NCI-H146 treated with DMSO at 0.1 percent for 48 hours (cell line): ENCODE data around the gene SEZ6.

Experiments
- DNase-seq: peaks from one replicate; lab custom pipeline; 2025; ENCODE audit not compliant: unreplicated experiment; lab: John Stamatoyannopoulos, UW

Gene SEZ6

GRCh38 chr17:29005936-29006511 lies at the start of gene SEZ6:
Gene SEZ6, minus strand, starts transcription at chr17:29006033. Its CDS starts 164 bp downstream, at chr17:29005869.
- peak; percentile 52 for DNase-seq

GRCh38 chr17:29054835-29055234 lies 49.0 kb upstream of the SEZ6 start:
- no peak for DNase-seq

GRCh38 chr17:29051731-29052130 lies 45.9 kb upstream of the SEZ6 start:
- DNase-seq: no peak

- no peak for DNase-seq
Measured at GRCh38 chr17:29051194-29051593, 45.4 kb upstream of the SEZ6 start.

GRCh38 chr17:29050176-29050575 lies 44.3 kb upstream of the SEZ6 start:
- DNase-seq: no peak

- DNase-seq: no peak
Measured at GRCh38 chr17:29049541-29050145, 43.8 kb upstream of the SEZ6 start.

GRCh38 chr17:29048440-29049368 lies 42.9 kb upstream of the SEZ6 start:
- peak; percentile 88 for DNase-seq

- no peak for DNase-seq
Measured at GRCh38 chr17:29046473-29046839, 40.6 kb upstream of the SEZ6 start.

GRCh38 chr17:29045734-29046472 lies 40.1 kb upstream of the SEZ6 start:
- DNase-seq: no peak

GRCh38 chr17:29045026-29045425 lies 39.2 kb upstream of the SEZ6 start:
- no peak for DNase-seq

GRCh38 chr17:29043539-29044145 lies 37.8 kb upstream of the SEZ6 start:
- no peak for DNase-seq

- DNase-seq: peak; percentile 98
Measured at GRCh38 chr17:29042679-29043538, 37.1 kb upstream of the SEZ6 start, which contains the start of gene PIPOX. Gene PIPOX, plus strand, starts transcription at chr17:29043141. Its CDS starts 85 bp downstream, at chr17:29043226.

- no peak for DNase-seq
Measured at GRCh38 chr17:29042026-29042678, 36.3 kb upstream of the SEZ6 start.

- no peak for DNase-seq
Measured at GRCh38 chr17:29041571-29041970, 35.7 kb upstream of the SEZ6 start.

- no peak for DNase-seq
Measured at GRCh38 chr17:29041091-29041490, 35.3 kb upstream of the SEZ6 start.

- no peak for DNase-seq
Measured at GRCh38 chr17:29039764-29040598, 34.1 kb upstream of the SEZ6 start.

- no peak for DNase-seq
Measured at GRCh38 chr17:29038085-29038795, 32.4 kb upstream of the SEZ6 start.

GRCh38 chr17:29037739-29038084 lies 31.9 kb upstream of the SEZ6 start:
- DNase-seq: no peak
